Measurements from ENCODE around the gene CERS6.

The CERS6 gene

GRCh38 chr2:168796090-168796577, 340.1 kb downstream of the CERS6 start:
- no peak overlapping the region for H3K4me3 ChIP-seq (ENCODE audit: low read depth, low read length)
- no peak for TF ChIP-seq CTCF (conservative IDR thresholded peaks at IDR 0.05; ENCODE audit: low read depth, low read length)
- DNase-seq (ENCODE audit: low read depth) = no peak

- peak; percentile 58 for DNase-seq (ENCODE audit: low read depth)
- no peak overlapping the region for H3K4me3 ChIP-seq (ENCODE audit: low read depth, low read length)
- no peak for TF ChIP-seq CTCF (conservative IDR thresholded peaks at IDR 0.05; ENCODE audit: low read depth, low read length)
These were observed 340.7 kb downstream of the CERS6 start for GRCh38 chr2:168796583-168797285.

- H3K4me3 ChIP-seq (ENCODE audit: low read depth, low read length) = no peak overlapping the region
- TF ChIP-seq CTCF (conservative IDR thresholded peaks at IDR 0.05; ENCODE audit: low read depth, low read length) = no peak
- DNase-seq (ENCODE audit: low read depth) = no peak
These were observed 341.2 kb downstream of the CERS6 start for GRCh38 chr2:168797286-168797655.

- DNase-seq (ENCODE audit: low read depth) = peak; percentile 84
- no peak for TF ChIP-seq CTCF (conservative IDR thresholded peaks at IDR 0.05; ENCODE audit: low read depth, low read length)
- no peak overlapping the region for H3K4me3 ChIP-seq (ENCODE audit: low read depth, low read length)
These were observed 342.2 kb downstream of the CERS6 start for GRCh38 chr2:168798076-168798887.

GRCh38 chr2:168798888-168799410, 342.9 kb downstream of the CERS6 start:
- no peak overlapping the region for H3K4me3 ChIP-seq (ENCODE audit: low read depth, low read length)
- DNase-seq (ENCODE audit: low read depth) = no peak
- no peak for TF ChIP-seq CTCF (conservative IDR thresholded peaks at IDR 0.05; ENCODE audit: low read depth, low read length)

GRCh38 chr2:168801471-168801870, 345.4 kb downstream of the CERS6 start:
- H3K4me3 ChIP-seq (ENCODE audit: low read depth, low read length) = no peak overlapping the region
- DNase-seq (ENCODE audit: low read depth) = no peak
- TF ChIP-seq CTCF (conservative IDR thresholded peaks at IDR 0.05; ENCODE audit: low read depth, low read length) = no peak

Data from choroid plexus epithelial cell (primary cell).